Neuronal stem cell (in vitro differentiated cells): ENCODE measurements around the gene NRSN2.

Experiments
- DNase-seq: peaks from one replicate; pipeline ENCODE4 v3.0.0-alpha.2; 2013; ENCODE audit warnings: low spot score
- H2AFZ ChIP-seq: one replicate; pipeline ENCODE4 v1.6.1; 2013; ENCODE audit warnings: mild to moderate bottlenecking, low read length, inconsistent platforms
- H2AK5ac ChIP-seq: 2 replicates; pipeline ENCODE4 v1.6.1; 2013; ENCODE audit warnings: low read depth, mild to moderate bottlenecking, inconsistent platforms, low read length, moderate library complexity, mixed read lengths
- H2BK120ac ChIP-seq: 2 replicates; pipeline ENCODE4 v1.6.1; 2013; ENCODE audit warnings: low read depth, mild to moderate bottlenecking, inconsistent platforms, low read length, moderate library complexity, mixed read lengths
- H2BK12ac ChIP-seq: one replicate; pipeline ENCODE4 v1.6.1; 2013; ENCODE audit warnings: low read length, inconsistent platforms
- H2BK15ac ChIP-seq: 2 replicates; pipeline ENCODE4 v1.6.1; 2013; ENCODE audit warnings: mild to moderate bottlenecking, low read length, inconsistent platforms, mixed read lengths
- H2BK5ac ChIP-seq: one replicate; pipeline ENCODE4 v1.6.1; 2013; ENCODE audit warnings: inconsistent platforms, mild to moderate bottlenecking, low read length, moderate library complexity
- H3K14ac ChIP-seq: one replicate; pipeline ENCODE4 v1.6.1; 2013; ENCODE audit warnings: low read length, inconsistent platforms
- H3K18ac ChIP-seq: 2 replicates; pipeline ENCODE4 v1.6.1; 2013; ENCODE audit warnings: low read length, inconsistent platforms
- H3K23ac ChIP-seq: 2 replicates; pipeline ENCODE4 v1.6.1; 2013; ENCODE audit warnings: low read depth, mild to moderate bottlenecking, mixed read lengths, low read length, inconsistent platforms; ENCODE audit not compliant: poor library complexity
- H3K27ac ChIP-seq: replicated peaks from 3 replicates; pipeline ENCODE4 v1.5.1; 2013; ENCODE audit warnings: low read length, inconsistent platforms
- H3K27me3 ChIP-seq, 3 experiments: 2 replicates each; pipeline ENCODE4 v1.6.1; 2013; ENCODE audit warnings: low read length in 3 of 3, mild to moderate bottlenecking in 2 of 3, inconsistent platforms in 1 of 3, low read depth in 1 of 3, mixed read lengths in 1 of 3, moderate library complexity in 1 of 3; ENCODE audit not compliant: control insufficient read depth in 3 of 3, insufficient read depth in 3 of 3
- H3K36me3 ChIP-seq, 2 donors: replicated peaks in 1 of 2; 2 replicates each; pipeline ENCODE4 v1.6.1; 2013; ENCODE audit warnings: low read length in 2 of 2; ENCODE audit not compliant: control insufficient read depth in 2 of 2, insufficient read depth in 2 of 2
- H3K4ac ChIP-seq: 2 replicates; pipeline ENCODE4 v1.6.1; 2013; ENCODE audit warnings: inconsistent platforms, mild to moderate bottlenecking, low read length, moderate library complexity
- H3K4me1 ChIP-seq, 2 donors: 1 replicate in 1 of 2; 2 replicates in 1 of 2; pipeline ENCODE4 v1.6.1; 2013; ENCODE audit warnings: low read length in 2 of 2, low read depth in 1 of 2; ENCODE audit not compliant: control insufficient read depth in 2 of 2, insufficient read depth in 1 of 2
- H3K4me2 ChIP-seq: one replicate; pipeline ENCODE4 v1.6.1; 2013; ENCODE audit warnings: mild to moderate bottlenecking, low read length, inconsistent platforms; ENCODE audit not compliant: insufficient read depth, poor library complexity, severe bottlenecking
- H3K4me3 ChIP-seq, 2 donors: 2 replicates each; pipeline ENCODE4 v1.5.1; 2013; ENCODE audit warnings: low read length in 2 of 2, mild to moderate bottlenecking in 2 of 2, inconsistent platforms in 1 of 2, moderate library complexity in 1 of 2
- H3K79me1 ChIP-seq: one replicate; pipeline ENCODE4 v1.6.1; 2013; ENCODE audit warnings: low read depth, mild to moderate bottlenecking, inconsistent platforms, low read length, moderate library complexity
- H3K9ac ChIP-seq: one replicate; pipeline ENCODE4 v1.6.1; 2013; ENCODE audit warnings: mild to moderate bottlenecking, low read depth, low read length, inconsistent platforms; ENCODE audit not compliant: poor library complexity
- H3K9me3 ChIP-seq, 2 donors: replicated peaks in 1 of 2; 2 replicates each; pipeline versions ENCODE3 to v1.6.1; 2013; ENCODE audit warnings: low read length in 2 of 2, mild to moderate bottlenecking in 2 of 2, inconsistent platforms in 1 of 2, low read depth in 1 of 2, mixed read lengths in 1 of 2, moderate library complexity in 1 of 2; ENCODE audit not compliant: control insufficient read depth in 2 of 2, insufficient read depth in 1 of 2
- H4K8ac ChIP-seq: one replicate; pipeline ENCODE4 v1.6.1; 2013; ENCODE audit warnings: low read depth, mild to moderate bottlenecking, inconsistent platforms, low read length, moderate library complexity
- H4K91ac ChIP-seq: one replicate; pipeline ENCODE4 v1.6.1; 2013; ENCODE audit warnings: low read length, low read depth, mild to moderate bottlenecking, inconsistent platforms; ENCODE audit not compliant: poor library complexity
- WGBS, 2 donors: extraction: QIAGEN DNeasy Blood & Tissue Kit; methylation state at CpG; one replicate each; pipeline ENCODE4 v1.1.7; 2013; ENCODE audit warnings: missing lambda C conversion rate in 2 of 2, mixed read lengths in 1 of 2; ENCODE audit not compliant: insufficient read length in 2 of 2, insufficient replicate concordance in 1 of 2; ENCODE audit errors: extremely low coverage in 2 of 2; 5-methylcytosine and 5-hydroxymethylcytosine counted together

Gene NRSN2

GRCh38 chr20:363319-364078 lies 16.6 kb downstream of the NRSN2 start:
- H3K23ac ChIP-seq, result no peak overlapping the region
- no peak overlapping the region for H4K91ac ChIP-seq
- peaks cover 0 to 3% of the 10 kb centered on the region in 2 donors for H3K9me3 ChIP-seq
- no peaks in the 10 kb centered on the region for H3K36me3 ChIP-seq
- H3K27ac ChIP-seq, result no peak overlapping the region
- H3K4me1 ChIP-seq, result peaks cover 12% of the 10 kb centered on the region in 2 donors
- peaks cover 0 to 3% (median 0%) of the 10 kb centered on the region in 3 experiments for H3K27me3 ChIP-seq
- no peak overlapping the region for H2BK12ac ChIP-seq
- no peak overlapping the region for H3K14ac ChIP-seq
- H2BK120ac ChIP-seq, result no peak overlapping the region
- peak overlapping the region in 1 of 2 donors; percentile 64 for H3K4me3 ChIP-seq
- H3K4ac ChIP-seq, result no peak overlapping the region
- H2BK15ac ChIP-seq, result peak overlapping the region; percentile 35
- H3K4me2 ChIP-seq, result no peak overlapping the region
- peak overlapping the region; percentile 40 for H3K18ac ChIP-seq
- H3K79me1 ChIP-seq, result no peaks in the 10 kb centered on the region
- H3K9ac ChIP-seq, result no peak overlapping the region
- no peak overlapping the region for H2AK5ac ChIP-seq
- no peak overlapping the region for H2BK5ac ChIP-seq
- DNase-seq, result no peak
- WGBS, 2 donors, result no CpG with 5 or more reads among the region's 13 CpGs
- peak overlapping the region; percentile 8 for H2AFZ ChIP-seq
- H4K8ac ChIP-seq, result no peak overlapping the region

GRCh38 chr20:364905-365794 lies 18.2 kb downstream of the NRSN2 start:
- H3K14ac ChIP-seq, result no peak overlapping the region
- no peak overlapping the region for H4K8ac ChIP-seq
- WGBS, 2 donors, result no CpG with 5 or more reads among the region's 9 CpGs
- H3K18ac ChIP-seq, result no peak overlapping the region
- no peak overlapping the region for H3K4ac ChIP-seq
- no peak overlapping the region for H2AFZ ChIP-seq
- no peak overlapping the region for H3K9ac ChIP-seq
- H2BK12ac ChIP-seq, result no peak overlapping the region
- H3K4me1 ChIP-seq, result peaks cover 9 to 12% of the 10 kb centered on the region in 2 donors
- no peak overlapping the region for H4K91ac ChIP-seq
- no peak overlapping the region for H3K23ac ChIP-seq
- H3K79me1 ChIP-seq, result no peaks in the 10 kb centered on the region
- H3K4me2 ChIP-seq, result no peak overlapping the region
- peaks cover 0 to 8% (median 0%) of the 10 kb centered on the region in 3 experiments for H3K27me3 ChIP-seq
- no peak overlapping the region for H2AK5ac ChIP-seq
- no peak overlapping the region for H2BK15ac ChIP-seq
- peaks cover 0 to 3% of the 10 kb centered on the region in 2 donors for H3K9me3 ChIP-seq
- H3K27ac ChIP-seq, result no peak overlapping the region
- no peak overlapping the region for H3K4me3 ChIP-seq
- H3K36me3 ChIP-seq, result no peaks in the 10 kb centered on the region
- H2BK5ac ChIP-seq, result no peak overlapping the region
- no peak for DNase-seq
- no peak overlapping the region for H2BK120ac ChIP-seq

GRCh38 chr20:366041-366718 lies 19.3 kb downstream of the NRSN2 start:
- no CpG with 5 or more reads among the region's 7 CpGs for WGBS, 2 donors

More at GRCh38 chr20:366041-366718, 19.3 kb downstream of the NRSN2 start:
- no peak overlapping the region for H3K23ac ChIP-seq
- H2BK12ac ChIP-seq, result no peak overlapping the region
- no peak overlapping the region for H3K9ac ChIP-seq
- no peak overlapping the region for H2AK5ac ChIP-seq
- H3K79me1 ChIP-seq, result no peaks in the 10 kb centered on the region
- H3K14ac ChIP-seq, result no peak overlapping the region
- H2BK120ac ChIP-seq, result no peak overlapping the region
- no peak overlapping the region for H3K4me3 ChIP-seq
- H4K8ac ChIP-seq, result no peak overlapping the region
- no peak overlapping the region for H3K27ac ChIP-seq
- no peaks in the 10 kb centered on the region for H3K36me3 ChIP-seq
- peaks cover 0 to 3% of the 10 kb centered on the region in 2 donors for H3K9me3 ChIP-seq
- H3K18ac ChIP-seq, result no peak overlapping the region
- no peak overlapping the region for H2BK15ac ChIP-seq
- no peak overlapping the region for H2AFZ ChIP-seq
- DNase-seq, result no peak
- peaks cover 0 to 8% (median 0%) of the 10 kb centered on the region in 3 experiments for H3K27me3 ChIP-seq
- no peak overlapping the region for H4K91ac ChIP-seq
- peaks cover 4 to 6% of the 10 kb centered on the region in 2 donors for H3K4me1 ChIP-seq
- H2BK5ac ChIP-seq, result no peak overlapping the region
- no peak overlapping the region for H3K4ac ChIP-seq
- H3K4me2 ChIP-seq, result no peak overlapping the region
